ENCODE results near the gene CD244.

CD244 gene

GRCh38 chr1:160807247-160807646 lies 55.4 kb downstream of the CD244 start:
- no peak overlapping the region for H3K4me3 ChIP-seq (replicated peaks; ENCODE audit: low read depth, low read length)
- DNase-seq (ENCODE audit: extremely low read depth, low read depth), result no peak
- TF ChIP-seq CTCF (IDR thresholded peaks at IDR 0.05; ENCODE audit: low read depth, low read length, missing control alignments), result no peak

- TF ChIP-seq CTCF (IDR thresholded peaks at IDR 0.05; ENCODE audit: low read depth, low read length, missing control alignments), result no peak
- H3K4me3 ChIP-seq (replicated peaks; ENCODE audit: low read depth, low read length), result no peak overlapping the region
- DNase-seq (ENCODE audit: extremely low read depth, low read depth), result no peak
Observed at GRCh38 chr1:160806784-160807183, 55.9 kb downstream of the CD244 start.

- no peak for TF ChIP-seq CTCF (IDR thresholded peaks at IDR 0.05; ENCODE audit: low read depth, low read length, missing control alignments)
- H3K4me3 ChIP-seq (replicated peaks; ENCODE audit: low read depth, low read length), result no peak overlapping the region
- no peak for DNase-seq (ENCODE audit: extremely low read depth, low read depth)
Observed at GRCh38 chr1:160806109-160806665, 56.5 kb downstream of the CD244 start.

GRCh38 chr1:160801836-160802580 lies 60.7 kb downstream of the CD244 start:
- no peak for TF ChIP-seq CTCF (IDR thresholded peaks at IDR 0.05; ENCODE audit: low read depth, low read length, missing control alignments)
- H3K4me3 ChIP-seq (replicated peaks; ENCODE audit: low read depth, low read length), result no peak overlapping the region
- DNase-seq (ENCODE audit: extremely low read depth, low read depth), result no peak

- H3K4me3 ChIP-seq (replicated peaks; ENCODE audit: low read depth, low read length), result no peak overlapping the region
- DNase-seq (ENCODE audit: extremely low read depth, low read depth), result no peak
- no peak for TF ChIP-seq CTCF (IDR thresholded peaks at IDR 0.05; ENCODE audit: low read depth, low read length, missing control alignments)
Observed at GRCh38 chr1:160800645-160801408, 61.9 kb downstream of the CD244 start.

- no peak overlapping the region for H3K4me3 ChIP-seq (replicated peaks; ENCODE audit: low read depth, low read length)
- no peak for TF ChIP-seq CTCF (IDR thresholded peaks at IDR 0.05; ENCODE audit: low read depth, low read length, missing control alignments)
- no peak for DNase-seq (ENCODE audit: extremely low read depth, low read depth)
Observed at GRCh38 chr1:160800142-160800541, 62.5 kb downstream of the CD244 start.
